NB4 (cell line): ENCODE measurements around the gene SHROOM2.
"Not testable (repeated sequence)": the region's sequence is repeated elsewhere in the genome, so short reads cannot be mapped to it uniquely, and the experiment has no call there.

Experiments used
- DNase-seq: peaks from one replicate; pipeline ENCODE4 v3.0.0; 2010; ENCODE audit warnings: low read depth
- H3K4me3 ChIP-seq: one replicate; pipeline ENCODE4 v1.5.1; 2011; ENCODE audit warnings: mild to moderate bottlenecking, low read depth, low read length, moderate library complexity
- MYC ChIP-seq: IDR thresholded peaks from 2 replicates; pipeline ENCODE4 v1.6.1; 2011; ENCODE audit warnings: low read depth, low read length
- POLR2A ChIP-seq: IDR thresholded peaks from 2 replicates; pipeline ENCODE4 v1.6.1; 2011; ENCODE audit warnings: mild to moderate bottlenecking; ENCODE audit not compliant: insufficient read length; ENCODE audit errors: extremely low read depth
- TF ChIP-seq, protein P1 (sequence below): IDR thresholded peaks from one replicate; pipeline ENCODE4 v1.5.1; 2012; ENCODE audit warnings: low read depth, low read length
- TF ChIP-seq, protein P2 (sequence below): IDR thresholded peaks from 2 replicates; pipeline ENCODE4 v1.6.1; 2011; ENCODE audit warnings: low read depth, low read length

The SHROOM2 gene

DNA sequence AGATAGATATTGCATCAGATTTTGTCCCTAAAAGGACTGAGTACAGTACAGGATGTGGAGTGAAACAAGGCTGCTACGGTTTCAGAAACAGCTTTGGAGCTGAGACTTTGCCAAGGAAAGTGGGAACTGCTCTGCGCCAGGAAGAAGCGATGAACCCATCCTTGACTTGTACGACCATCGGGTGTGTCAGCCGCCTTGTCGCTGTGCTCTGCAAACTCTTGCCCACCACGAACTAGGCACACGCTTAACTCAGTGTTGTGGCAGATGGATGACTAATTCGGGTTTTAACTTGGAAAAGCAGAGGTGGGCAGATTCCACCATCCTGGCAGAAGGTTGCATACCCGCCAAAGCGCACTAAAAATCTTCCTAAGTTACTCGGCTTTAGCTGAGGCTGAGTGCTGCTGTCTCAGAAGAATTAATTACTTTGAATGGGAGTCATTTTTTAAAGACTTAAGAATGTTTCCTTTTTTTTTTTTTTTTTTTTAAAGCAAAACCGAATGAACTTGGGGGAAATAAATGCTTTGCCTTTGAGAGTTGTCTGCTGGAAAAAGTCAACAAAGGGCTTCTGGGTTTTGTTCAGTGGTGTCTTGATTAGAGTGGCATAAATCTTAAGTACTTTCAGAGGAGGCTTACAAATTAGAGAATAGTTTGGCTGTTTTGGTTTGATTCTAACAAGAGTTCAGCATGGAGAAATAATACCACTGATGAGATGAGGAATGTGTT is 69.5 kb downstream of the SHROOM2 start:
- no peak overlapping the region for H3K4me3 ChIP-seq
- TF ChIP-seq, protein P1, sequence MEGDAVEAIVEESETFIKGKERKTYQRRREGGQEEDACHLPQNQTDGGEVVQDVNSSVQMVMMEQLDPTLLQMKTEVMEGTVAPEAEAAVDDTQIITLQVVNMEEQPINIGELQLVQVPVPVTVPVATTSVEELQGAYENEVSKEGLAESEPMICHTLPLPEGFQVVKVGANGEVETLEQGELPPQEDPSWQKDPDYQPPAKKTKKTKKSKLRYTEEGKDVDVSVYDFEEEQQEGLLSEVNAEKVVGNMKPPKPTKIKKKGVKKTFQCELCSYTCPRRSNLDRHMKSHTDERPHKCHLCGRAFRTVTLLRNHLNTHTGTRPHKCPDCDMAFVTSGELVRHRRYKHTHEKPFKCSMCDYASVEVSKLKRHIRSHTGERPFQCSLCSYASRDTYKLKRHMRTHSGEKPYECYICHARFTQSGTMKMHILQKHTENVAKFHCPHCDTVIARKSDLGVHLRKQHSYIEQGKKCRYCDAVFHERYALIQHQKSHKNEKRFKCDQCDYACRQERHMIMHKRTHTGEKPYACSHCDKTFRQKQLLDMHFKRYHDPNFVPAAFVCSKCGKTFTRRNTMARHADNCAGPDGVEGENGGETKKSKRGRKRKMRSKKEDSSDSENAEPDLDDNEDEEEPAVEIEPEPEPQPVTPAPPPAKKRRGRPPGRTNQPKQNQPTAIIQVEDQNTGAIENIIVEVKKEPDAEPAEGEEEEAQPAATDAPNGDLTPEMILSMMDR, result no peak
- TF ChIP-seq, protein P2, sequence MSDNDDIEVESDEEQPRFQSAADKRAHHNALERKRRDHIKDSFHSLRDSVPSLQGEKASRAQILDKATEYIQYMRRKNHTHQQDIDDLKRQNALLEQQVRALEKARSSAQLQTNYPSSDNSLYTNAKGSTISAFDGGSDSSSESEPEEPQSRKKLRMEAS, result no peak
- TF ChIP-seq POLR2A (no peak), MYC (no peak)
- DNase-seq, result no peak

DNA sequence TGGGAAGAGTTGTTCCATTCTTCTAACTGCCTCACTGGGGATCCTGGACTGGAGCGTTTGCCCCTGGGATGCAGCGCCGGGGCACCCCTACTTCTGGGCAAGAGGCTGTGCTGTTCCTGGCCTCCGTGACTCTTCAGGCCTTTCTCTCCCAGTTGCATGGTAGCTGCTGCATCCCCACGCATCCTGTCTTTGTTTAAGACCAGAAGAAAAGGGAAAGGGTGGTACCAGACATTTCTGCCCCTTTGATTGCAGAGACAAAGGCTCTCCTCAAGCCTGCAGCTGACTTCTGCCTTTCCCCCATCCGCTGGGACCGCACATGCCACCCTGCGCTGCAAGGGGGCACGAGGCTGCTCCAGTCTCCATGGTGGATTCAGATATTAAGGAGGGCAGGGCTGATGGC is 70.4 kb downstream of the SHROOM2 start:
- no peak for DNase-seq
- H3K4me3 ChIP-seq, result no peak overlapping the region
- TF ChIP-seq MYC, result no peak
- TF ChIP-seq, protein P1, result no peak

DNA sequence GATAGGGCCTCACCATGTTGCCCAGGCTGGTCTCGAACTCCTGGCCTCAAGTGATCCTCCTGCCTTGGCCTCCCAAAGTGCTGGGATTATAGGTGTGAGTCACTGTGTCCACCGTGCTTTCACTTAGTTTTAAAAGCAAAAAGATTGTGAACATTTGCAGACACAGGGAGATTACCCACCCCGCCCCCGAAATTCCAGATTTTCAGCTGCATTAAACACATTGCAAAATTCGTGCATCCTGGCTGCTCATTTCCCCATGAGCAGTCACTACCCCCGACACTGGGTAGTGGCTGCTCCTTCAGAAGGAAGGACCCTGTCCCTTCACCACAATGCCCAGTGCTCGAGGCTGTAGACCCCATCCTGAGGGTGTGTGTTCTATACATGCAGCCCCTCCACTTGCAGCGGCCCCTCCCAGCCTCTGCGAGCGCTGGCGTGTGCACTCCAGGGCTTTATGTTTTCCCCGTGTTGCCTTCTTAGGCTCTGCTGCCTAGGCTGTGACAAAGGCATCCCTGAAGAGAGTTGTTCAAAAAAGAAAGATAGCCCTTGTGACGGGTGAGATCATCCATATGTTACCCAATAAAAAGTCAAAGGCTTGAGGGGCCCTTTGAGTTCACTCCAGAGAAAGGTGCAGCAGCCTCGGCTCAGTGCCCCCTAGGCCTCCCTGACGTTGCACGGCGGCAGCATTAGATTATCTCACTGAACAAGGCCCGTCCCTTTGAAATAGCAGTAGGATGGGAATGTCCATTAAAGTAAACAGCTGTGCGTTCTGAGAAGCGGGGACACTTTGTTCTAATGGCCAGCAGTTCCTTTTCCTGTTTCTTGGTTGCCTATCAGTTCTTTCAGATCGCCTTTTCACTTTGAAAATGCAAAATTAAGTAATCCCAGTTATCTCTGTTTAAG is 71.6 kb downstream of the SHROOM2 start:
- no peak overlapping the region for H3K4me3 ChIP-seq
- TF ChIP-seq, protein P1, result no peak
- TF ChIP-seq, protein P2, result no peak
- TF ChIP-seq POLR2A (no peak), MYC (no peak)
- no peak for DNase-seq

DNA sequence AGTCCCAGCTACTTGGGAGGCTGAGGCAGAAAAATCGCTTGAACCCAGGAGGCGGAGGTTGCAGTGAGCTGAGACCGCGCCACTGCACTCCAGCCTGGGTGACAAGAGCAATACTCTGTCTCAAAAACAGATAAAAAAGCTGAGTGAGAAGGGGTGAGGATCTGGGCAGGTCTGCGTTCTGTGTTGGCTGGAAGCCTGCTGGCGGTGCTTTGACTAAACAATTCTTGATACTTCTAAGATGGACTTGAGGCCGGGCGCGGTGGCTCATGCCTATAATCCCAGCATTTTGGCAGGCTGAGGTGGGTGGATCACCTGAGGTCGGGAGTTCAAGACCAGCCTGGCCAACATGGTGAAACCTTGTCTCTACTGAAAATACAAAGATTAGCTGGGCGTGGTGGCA is 72.5 kb downstream of the SHROOM2 start:
- DNase-seq, H3K4me3 ChIP-seq: not testable (repeated sequence)

DNA sequence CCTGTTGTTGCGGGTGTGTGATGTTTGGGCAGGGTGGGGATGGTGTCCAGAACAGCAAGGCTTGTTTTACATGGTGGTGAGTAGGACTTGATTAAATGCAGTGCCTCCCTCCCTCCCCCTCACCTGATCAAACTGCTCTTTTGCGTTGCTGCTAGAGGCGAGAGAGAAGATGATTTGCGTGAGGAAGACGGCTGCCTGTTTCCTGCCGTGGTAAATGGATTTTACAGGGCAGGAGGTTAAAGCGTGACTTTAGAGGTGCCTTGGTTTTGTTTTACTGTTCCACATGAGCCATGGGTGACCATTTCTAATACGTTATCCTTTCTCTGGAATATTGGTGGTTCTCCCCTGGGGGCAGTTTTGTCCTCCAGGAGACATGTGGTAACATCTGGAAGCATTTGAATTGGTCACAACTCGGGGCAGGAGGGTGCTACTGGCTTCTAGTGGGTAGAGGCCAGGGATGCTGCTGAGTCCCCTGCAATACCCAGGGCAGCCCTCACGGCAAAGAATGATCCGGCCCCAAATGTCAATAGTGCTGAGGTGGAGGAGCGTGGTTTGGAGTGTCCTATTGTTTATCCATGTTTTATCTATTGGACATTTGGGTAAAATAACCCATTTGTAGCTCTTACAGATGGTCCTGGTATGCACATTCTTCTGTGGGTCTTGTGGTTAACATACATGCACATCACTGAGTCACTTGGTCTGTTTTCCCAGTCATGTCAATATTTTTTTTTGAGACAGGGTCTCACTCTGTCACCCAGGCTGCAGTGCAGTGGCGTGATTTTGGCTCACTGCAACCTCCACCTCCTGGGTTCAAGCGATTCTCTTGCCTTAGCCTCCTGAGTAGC is 73.7 kb downstream of the SHROOM2 start:
- H3K4me3 ChIP-seq, result no peak overlapping the region
- DNase-seq, result no peak
- TF ChIP-seq POLR2A (no peak), MYC (no peak)
- TF ChIP-seq, protein P2, result no peak
- TF ChIP-seq, protein P1, result no peak

DNA sequence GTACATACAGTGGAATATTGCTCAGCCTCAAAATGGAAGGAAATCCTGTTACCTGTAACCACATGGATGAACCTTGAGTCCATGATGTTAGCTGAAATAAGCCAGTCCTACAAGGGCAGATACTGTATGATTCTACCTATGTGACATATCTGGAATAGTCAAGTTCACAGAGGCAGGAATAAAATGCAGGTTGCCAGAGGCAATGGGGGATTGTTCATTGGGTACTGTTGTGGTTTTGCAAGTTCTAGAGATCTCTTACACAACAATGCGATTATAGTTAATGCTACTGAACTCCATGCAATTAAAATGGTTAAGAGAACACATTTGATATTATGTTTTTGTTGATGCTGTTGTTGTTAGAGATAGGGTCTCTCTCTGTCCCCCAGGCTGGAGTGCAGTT is 74.6 kb downstream of the SHROOM2 start:
- DNase-seq, result no peak
- TF ChIP-seq, protein P1, result no peak
- no peak for TF ChIP-seq MYC
- TF ChIP-seq, protein P2, result no peak
- no peak for TF ChIP-seq POLR2A

More for the DNA sequence above, 74.6 kb downstream of the SHROOM2 start:
- H3K4me3 ChIP-seq, result no peak overlapping the region
